Measurements from ENCODE around the gene ZNF592.
A peak's percentile ranks its signal among the peaks of the same experiment; 100 is the strongest.

The ZNF592 gene

DNA sequence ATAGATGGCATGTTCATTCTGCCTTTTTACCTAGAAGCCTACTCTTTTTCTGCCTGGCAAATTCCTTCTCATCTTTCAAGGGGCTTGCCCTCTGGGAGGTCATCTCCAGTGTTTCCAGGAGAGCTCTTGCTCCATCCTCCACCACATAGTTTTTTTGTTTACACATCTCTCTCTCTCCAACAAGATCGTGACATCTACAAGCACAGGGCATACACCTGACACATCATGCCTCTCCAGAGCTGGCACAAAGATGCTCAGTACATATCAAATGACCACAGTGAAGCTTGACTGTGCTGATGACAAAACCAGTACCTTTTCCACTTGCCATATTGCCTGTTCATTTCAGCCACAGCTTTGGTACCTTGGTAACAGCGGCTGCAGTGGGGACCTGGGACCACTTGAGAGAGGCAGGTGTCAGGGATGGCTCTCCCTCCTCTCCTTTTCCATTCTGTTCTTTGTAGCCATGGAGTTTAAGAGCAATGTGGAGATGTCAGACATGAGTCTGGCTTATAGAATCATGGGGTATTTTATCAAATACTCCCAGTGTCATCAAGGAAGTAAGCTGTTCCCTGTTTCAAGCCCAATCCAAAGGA is 84.2 kb downstream of the ZNF592 start:
- no peak for DNase-seq

GRCh38 chr15:84833447-84834228 is 85.2 kb downstream of the ZNF592 start:
- no peak for DNase-seq

GRCh38 chr15:84834229-84834955 is 86.0 kb downstream of the ZNF592 start:
- DNase-seq = no peak

DNA sequence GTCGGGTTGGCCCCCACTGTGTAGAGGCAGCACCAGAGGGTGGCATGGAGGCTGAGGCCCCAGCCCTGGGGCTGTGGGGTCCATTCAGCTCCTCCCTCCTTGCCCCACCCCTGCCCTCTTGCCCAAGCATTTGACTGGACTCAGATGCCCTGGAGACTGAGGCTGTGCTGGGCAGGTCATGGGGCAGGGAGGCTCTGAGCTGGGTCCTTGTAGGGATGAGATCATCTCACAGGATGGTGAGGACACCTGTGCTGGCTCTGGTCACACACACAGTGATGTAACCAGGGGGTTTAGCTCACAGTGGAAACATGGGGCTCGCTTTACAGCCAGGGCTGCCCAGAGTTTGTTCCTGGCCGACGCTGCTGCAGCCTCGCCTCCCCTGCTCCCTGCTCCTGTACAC is 86.6 kb downstream of the ZNF592 start:
- DNase-seq = no peak

- no peak for DNase-seq
Measured at GRCh38 chr15:84835661-84836337, 87.4 kb downstream of the ZNF592 start.

DNA sequence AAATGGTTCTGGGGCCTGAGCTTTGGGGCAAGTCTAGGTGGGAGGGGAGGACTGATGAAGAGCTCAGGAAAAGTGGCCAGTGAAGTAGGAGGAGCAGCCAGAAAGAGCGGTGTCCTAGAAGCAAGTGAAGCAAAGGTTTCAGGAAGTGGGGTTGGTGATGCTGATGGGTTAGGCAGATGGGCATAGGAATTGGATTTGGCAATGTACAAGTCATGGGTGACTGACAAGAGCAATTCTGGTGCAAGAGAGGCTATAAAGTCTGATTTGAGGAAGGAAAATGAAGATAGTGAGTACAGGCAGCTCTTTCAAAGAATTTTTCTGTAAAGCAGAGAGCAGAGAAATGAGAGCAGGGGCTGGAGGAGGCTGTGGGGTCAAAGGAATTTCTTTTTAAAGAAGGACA is 88.5 kb downstream of the ZNF592 start:
- DNase-seq = no peak

DNA sequence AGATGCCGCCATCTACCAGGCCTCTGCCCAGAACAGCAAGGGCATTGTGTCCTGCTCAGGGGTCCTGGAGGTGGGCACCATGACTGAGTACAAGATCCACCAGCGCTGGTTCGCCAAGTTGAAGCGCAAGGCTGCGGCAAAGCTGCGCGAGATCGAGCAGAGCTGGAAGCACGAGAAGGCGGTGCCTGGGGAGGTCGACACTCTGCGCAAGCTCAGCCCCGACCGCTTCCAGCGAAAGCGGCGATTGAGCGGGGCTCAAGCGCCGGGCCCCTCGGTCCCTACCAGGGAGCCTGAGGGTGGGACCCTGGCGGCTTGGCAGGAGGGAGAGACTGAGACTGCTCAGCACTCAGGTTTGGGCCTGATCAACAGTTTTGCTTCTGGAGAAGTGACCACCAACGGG is 91.3 kb downstream of the ZNF592 start:
- no peak for DNase-seq

DNA sequence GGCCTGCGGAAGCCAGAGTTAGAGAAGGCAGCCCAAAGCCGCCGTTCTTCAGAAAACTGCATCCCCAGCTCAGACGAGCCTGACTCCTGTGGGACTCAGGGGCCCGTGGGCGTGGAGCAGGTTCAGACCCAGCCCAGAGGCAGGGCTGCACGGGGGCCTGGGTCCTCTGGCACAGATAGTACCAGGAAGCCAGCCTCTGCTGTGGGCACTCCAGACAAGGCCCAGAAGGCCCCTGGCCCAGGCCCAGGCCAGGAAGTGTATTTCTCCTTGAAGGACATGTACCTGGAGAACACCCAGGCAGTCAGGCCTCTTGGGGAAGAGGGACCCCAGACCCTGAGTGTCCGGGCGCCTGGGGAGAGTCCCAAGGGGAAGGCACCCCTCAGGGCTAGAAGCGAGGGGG is 91.9 kb downstream of the ZNF592 start:
- DNase-seq = no peak

DNA sequence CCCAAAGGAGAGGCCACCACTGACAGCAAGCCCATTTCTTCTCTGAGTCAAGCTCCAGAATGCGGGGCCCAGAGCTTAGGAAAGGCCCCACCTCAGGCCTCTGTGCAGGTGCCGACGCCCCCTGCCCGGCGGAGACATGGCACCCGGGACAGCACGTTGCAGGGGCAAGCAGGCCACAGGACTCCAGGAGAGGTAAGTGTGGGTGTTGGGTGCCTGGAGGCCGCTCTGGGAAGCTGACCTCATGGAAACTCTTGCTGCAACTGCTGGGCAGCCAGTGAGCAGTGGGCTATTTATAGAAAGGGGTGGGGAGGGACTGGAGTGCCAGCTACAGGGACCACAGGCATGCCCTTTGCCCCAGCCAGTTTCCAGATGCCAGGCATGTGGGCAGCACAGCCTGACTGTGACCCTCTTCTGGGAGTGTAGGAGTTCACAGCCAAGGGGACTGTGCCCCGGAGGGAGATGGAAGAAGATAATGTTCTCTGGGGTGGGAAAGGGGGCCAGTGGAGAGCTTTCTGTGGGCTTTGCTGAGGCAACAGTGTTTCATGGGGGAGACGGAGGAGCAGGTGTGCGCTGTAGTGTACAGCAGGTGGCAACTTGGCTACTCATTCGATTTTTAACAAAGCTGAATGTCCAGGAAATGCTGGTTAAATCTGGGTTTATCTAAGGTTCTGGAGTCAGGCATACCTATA is 92.5 kb downstream of the ZNF592 start:
- no peak for DNase-seq

DNA sequence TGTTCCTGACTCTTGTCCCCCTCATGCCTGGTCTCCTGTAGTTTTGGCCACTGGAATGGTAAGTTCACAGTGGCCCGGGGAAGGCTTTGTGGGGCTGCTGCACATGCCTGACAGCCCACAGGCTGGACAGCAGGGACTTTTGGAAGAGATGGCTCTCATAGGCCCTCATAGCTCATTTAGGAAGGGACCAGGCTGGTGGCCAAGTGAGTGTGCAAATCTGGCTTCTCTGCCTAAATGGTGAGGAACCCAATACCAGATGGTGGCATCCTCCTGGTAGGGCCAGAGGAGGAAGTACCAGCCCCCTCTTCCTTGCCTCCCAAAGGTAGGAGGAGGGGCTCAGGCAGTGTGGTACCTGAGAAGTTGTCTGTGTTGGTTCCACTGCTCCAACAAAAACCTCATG is 94.4 kb downstream of the ZNF592 start:
- DNase-seq = no peak

DNA sequence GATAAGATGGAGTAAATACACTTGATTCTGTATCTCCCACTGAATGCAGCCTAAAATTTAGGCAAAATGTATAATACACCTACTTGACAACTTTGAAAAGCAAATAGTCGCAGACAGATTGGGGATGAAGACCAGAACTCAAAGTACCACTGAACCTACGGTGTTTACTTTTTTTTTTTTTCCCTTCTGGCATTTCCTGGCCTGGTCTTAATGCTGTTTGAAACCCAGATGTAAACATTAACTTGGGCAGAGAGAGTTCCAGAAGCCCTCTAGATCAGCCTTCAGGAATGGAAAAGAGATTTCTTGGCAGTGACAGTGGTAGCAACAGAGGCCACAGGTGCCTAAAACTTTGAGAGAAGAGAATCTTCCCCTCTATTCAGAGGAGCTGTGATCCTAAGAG is 96.6 kb downstream of the ZNF592 start:
- no peak for DNase-seq

DNA sequence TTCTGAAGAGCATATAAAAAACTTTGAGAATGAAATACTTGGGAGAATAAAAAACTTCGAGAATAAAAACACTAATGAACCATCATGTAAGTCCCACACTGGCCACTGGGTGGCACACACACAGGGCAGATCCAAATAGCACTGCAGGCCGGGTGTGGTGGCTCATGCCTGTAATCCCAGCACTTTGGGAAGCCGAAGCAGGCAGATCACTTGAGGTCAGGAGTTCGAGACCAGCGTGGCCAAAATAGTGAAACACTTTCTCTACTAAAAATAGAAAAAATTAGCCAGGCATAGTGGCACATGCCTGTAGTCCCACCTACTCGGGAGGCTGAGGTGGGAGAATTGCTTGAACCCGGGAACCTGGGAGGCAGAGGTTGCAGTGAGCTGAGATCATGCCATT is 97.2 kb downstream of the ZNF592 start:
- DNase-seq = peak; percentile 39

DNA sequence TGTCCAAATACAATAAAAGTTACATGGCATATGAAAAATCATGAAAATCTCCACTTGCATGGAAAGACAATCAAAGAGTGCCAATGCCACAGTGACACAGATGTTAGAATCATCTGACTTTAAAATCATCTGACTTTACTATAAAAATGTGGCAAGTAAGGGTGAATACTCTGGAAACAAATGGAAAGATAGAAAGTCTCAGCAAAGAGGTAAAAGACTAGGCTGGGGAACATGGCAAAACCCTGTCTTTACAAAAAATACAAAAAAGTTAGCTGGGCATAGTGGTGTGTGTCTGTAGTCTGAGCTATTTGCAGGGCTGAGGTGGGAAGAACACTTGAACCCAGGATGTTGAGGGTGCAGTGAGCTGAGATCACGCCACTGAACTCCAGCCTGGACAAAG is 97.9 kb downstream of the ZNF592 start:
- DNase-seq = no peak

DNA sequence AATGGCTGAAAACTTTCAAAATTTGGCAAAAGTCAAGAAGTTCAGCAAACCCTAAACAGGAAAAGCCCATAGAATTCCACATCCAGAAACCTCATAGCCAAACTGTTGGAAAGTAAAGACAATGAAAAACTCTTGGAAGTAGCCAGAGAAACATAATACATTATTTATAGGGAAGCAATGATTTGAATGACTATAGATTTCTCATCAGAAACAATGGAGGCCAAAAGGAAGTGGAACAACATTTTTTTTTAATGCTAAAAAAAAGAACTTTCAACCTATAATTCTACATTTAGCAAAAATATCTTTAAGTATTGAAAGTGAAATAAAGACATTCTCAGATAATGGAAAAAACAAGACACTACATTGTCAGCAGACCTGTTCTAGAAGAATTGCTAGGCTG is 99.0 kb downstream of the ZNF592 start:
- DNase-seq = no peak

GRCh38 chr15:84852212-84852611 is 103.8 kb downstream of the ZNF592 start:
- no peak for DNase-seq

DNA sequence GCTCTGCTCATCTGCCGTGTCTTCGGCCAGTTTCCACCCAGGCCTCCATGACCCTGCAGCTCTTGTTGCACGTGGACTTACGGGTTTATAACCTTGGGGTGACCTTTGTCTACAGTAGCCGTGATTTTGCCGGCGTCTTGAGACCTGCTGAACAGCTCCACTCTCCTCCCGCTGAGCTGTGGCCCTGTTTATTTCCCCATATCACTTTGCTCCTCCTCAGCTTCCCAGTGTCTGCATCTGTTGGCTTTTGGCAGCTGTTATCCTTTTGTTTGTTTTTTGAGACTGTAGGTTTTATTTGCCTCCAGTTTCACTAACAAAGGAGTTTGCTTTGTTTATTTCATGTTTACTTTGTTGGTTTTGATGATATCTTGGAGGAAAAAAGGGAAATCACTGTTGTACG is 106.7 kb downstream of the ZNF592 start:
- no peak for DNase-seq

DNA sequence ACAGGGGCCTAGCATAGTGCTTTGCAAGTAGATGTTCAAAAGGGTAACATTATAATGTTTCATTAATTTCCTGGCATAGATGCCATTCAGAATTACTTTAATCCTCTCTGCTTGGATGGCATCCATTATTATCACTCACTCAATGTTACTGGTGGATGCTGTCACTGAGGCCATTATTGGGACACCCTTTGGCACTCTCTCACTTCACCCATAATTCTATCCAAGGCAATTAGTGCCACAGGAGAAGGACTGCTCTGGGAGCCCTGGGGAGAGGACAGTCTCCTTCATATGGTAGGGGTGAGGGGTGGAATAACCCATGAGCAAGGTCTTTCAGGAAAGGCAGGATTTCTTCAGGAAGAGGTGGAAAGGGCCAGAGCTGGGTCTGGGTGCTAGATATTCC is 107.4 kb downstream of the ZNF592 start:
- DNase-seq = no peak
